HL-60 (cell line): ENCODE measurements around the gene GRIFIN.

Experiments
- DNase-seq, 2 experiments: peaks; one replicate each; pipeline ENCODE4 v3.0.0-alpha.2; 2010 to 2020; ENCODE audit warnings: low read depth in 1 of 2, low spot score in 1 of 2
- H3K27ac ChIP-seq: fragments of 250-450 bp; sonication (Bioruptor Pico); replicated peaks from 2 replicates; pipeline ENCODE4 v1.5.1; 2020; ENCODE audit warnings: mild to moderate bottlenecking, moderate library complexity
- H3K27me3 ChIP-seq: fragments of 250-450 bp; sonication (Bioruptor Pico); 2 replicates; pipeline ENCODE4 v1.5.1; 2021; ENCODE audit warnings: mild to moderate bottlenecking, moderate library complexity; ENCODE audit not compliant: insufficient read depth, poor library complexity, severe bottlenecking
- H3K4me3 ChIP-seq: replicated peaks from 2 replicates; pipeline ENCODE4 v1.5.1; 2011; ENCODE audit warnings: mild to moderate bottlenecking, control low read depth, low read length; ENCODE audit not compliant: insufficient read depth
- GABPA ChIP-seq: IDR thresholded peaks from 2 replicates; pipeline ENCODE4 v1.6.1; 2012; ENCODE audit warnings: low read depth
- POLR2AphosphoS5 ChIP-seq: IDR thresholded peaks from 2 replicates; pipeline ENCODE4 v1.6.1; 2012; ENCODE audit warnings: low read depth
- SPI1 ChIP-seq: IDR thresholded peaks from 2 replicates; pipeline ENCODE4 v1.6.1; 2012; ENCODE audit warnings: low read depth, mild to moderate bottlenecking, borderline replicate concordance
- TF ChIP-seq, protein P1 (sequence below): IDR thresholded peaks from one replicate; pipeline ENCODE4 v1.5.1; 2011; ENCODE audit warnings: low read length, control low read depth, inconsistent platforms; ENCODE audit not compliant: insufficient read depth
- TF ChIP-seq, protein P2 (sequence below): IDR thresholded peaks from 2 replicates; pipeline ENCODE4 v1.6.1; 2012; ENCODE audit warnings: low read depth; ENCODE audit not compliant: insufficient replicate concordance

GRIFIN gene

DNA sequence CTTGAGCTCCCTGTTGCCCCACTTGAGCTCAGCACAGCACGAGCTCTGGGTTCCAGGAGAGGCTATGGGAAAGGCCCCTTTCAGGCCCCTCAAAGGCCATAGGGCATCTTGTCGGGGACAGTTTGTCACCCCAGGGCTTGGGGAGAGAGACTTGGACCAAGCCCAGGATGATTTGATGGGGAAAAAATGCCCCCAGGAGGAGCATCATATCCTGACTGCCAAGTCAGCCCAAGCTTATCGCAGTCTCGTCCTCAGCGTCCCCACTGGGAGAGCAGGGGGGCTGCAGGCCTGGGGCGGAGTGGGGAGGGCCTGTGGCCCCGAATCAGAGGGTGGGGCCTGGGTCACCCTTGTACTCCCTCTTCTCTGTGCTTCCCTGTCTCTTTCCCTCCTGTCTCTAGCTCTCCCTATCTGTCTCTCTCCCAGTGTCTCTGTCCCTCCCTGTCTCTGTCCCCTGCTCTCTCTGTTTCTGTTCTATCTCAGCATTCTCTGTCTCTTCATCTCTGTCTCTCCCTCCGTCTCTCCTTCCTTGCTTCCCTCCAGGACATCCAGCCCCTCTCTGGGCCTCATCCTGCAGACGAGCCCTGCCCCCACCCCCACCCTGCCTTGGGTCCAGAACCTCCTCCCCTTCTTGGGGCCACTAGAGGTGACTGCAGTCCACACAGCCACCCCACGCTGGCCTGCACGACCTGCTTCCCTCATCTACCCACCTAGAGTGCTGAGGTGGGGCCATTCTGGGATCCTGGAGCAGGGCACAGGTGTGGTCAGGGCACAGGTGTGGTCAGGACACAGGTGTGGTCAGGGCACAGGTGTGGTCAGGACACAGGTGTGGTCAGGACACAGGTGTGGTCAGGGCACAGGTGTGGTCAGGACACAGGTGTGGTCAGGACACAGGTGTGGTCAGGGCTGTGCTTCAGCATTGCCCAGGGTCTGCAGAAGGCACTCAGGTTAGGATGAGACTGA lies 17.3 kb upstream of the GRIFIN start:
- TF ChIP-seq GABPA (no peak), SPI1 (no peak), POLR2AphosphoS5 (no peak)
- TF ChIP-seq, protein P1, sequence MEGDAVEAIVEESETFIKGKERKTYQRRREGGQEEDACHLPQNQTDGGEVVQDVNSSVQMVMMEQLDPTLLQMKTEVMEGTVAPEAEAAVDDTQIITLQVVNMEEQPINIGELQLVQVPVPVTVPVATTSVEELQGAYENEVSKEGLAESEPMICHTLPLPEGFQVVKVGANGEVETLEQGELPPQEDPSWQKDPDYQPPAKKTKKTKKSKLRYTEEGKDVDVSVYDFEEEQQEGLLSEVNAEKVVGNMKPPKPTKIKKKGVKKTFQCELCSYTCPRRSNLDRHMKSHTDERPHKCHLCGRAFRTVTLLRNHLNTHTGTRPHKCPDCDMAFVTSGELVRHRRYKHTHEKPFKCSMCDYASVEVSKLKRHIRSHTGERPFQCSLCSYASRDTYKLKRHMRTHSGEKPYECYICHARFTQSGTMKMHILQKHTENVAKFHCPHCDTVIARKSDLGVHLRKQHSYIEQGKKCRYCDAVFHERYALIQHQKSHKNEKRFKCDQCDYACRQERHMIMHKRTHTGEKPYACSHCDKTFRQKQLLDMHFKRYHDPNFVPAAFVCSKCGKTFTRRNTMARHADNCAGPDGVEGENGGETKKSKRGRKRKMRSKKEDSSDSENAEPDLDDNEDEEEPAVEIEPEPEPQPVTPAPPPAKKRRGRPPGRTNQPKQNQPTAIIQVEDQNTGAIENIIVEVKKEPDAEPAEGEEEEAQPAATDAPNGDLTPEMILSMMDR, result no peak
- TF ChIP-seq, protein P2, sequence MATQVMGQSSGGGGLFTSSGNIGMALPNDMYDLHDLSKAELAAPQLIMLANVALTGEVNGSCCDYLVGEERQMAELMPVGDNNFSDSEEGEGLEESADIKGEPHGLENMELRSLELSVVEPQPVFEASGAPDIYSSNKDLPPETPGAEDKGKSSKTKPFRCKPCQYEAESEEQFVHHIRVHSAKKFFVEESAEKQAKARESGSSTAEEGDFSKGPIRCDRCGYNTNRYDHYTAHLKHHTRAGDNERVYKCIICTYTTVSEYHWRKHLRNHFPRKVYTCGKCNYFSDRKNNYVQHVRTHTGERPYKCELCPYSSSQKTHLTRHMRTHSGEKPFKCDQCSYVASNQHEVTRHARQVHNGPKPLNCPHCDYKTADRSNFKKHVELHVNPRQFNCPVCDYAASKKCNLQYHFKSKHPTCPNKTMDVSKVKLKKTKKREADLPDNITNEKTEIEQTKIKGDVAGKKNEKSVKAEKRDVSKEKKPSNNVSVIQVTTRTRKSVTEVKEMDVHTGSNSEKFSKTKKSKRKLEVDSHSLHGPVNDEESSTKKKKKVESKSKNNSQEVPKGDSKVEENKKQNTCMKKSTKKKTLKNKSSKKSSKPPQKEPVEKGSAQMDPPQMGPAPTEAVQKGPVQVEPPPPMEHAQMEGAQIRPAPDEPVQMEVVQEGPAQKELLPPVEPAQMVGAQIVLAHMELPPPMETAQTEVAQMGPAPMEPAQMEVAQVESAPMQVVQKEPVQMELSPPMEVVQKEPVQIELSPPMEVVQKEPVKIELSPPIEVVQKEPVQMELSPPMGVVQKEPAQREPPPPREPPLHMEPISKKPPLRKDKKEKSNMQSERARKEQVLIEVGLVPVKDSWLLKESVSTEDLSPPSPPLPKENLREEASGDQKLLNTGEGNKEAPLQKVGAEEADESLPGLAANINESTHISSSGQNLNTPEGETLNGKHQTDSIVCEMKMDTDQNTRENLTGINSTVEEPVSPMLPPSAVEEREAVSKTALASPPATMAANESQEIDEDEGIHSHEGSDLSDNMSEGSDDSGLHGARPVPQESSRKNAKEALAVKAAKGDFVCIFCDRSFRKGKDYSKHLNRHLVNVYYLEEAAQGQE, result no peak
- peaks cover 7% of the 10 kb centered on the region for H3K27me3 ChIP-seq
- H3K27ac ChIP-seq, result no peak overlapping the region
- DNase-seq, result no peak
- no peak overlapping the region for H3K4me3 ChIP-seq

DNA sequence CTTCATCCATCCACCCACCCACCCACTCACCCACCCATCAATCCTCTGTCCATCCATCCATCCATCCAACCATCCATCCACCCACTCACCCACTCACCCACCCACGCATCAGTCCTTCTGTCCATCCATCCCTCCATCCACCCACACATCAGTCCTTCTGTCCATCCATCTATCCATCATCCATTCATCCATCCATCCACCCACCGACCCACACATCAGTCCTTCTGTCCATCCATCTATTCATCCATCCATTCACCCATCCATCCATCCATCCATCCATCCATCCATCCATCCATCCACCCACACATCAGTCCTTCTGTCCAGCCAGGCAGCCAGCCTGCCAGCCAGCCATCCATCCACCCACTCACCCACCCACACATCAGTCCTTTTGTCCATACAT lies 15.8 kb upstream of the GRIFIN start:
- Histone ChIP-seq H3K27me3 (no peaks in the 10 kb centered on the region), H3K27ac (no peak overlapping the region), H3K4me3 (no peak overlapping the region)
- DNase-seq, result no peak
- TF ChIP-seq POLR2AphosphoS5 (no peak), GABPA (no peak), SPI1 (no peak)
- TF ChIP-seq, protein P2, result no peak
- TF ChIP-seq, protein P1, result no peak

DNA sequence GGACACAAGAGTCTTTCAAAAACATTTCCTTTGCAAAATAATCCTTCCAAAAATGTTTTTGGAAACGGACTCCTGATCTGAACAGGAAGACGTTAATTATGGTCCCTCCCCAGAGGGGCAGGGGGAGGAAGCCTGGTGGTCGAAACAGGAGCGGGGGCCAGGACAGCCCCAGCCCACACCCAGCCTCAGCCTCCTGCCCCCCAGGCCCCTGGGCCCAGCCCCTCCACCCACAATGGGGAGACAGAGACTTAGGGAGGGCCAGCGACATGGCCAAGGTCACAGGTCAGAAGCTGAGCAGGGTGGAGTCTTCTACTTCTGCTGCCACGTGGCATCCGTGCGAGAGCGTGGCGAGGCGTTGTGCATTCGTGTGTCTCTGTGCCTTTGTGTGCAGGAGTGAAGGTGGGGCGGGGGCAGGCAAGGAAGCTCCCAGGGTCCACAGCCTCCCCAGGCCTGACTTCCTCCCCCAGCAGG lies 14.0 kb upstream of the GRIFIN start:
- H3K27me3 ChIP-seq, result no peaks in the 10 kb centered on the region
- no peak for DNase-seq
- H3K27ac ChIP-seq, result no peak overlapping the region
- TF ChIP-seq SPI1 (no peak), GABPA (no peak), POLR2AphosphoS5 (no peak)
- TF ChIP-seq, protein P1, result no peak
- H3K4me3 ChIP-seq, result no peak overlapping the region
